Osteoblast (primary cell): Measurements from ENCODE around the gene SCUBE3. TPM values are rescaled to one million over a fixed set of nuclear protein-coding genes. Genes with fewer than 3 reads are reported as not detected.
A peak's percentile ranks its signal among the peaks of the same experiment; 100 is the strongest.

Experiments used
- DNase-seq: peaks from one replicate; pipeline ENCODE4 v3.0.0; 2011; ENCODE audit warnings: low spot score, mixed read lengths; ENCODE audit not compliant: insufficient read length; ENCODE audit errors: missing footprints
- H2AFZ ChIP-seq: 2 replicates; pipeline ENCODE4 v1.6.0; 2011; ENCODE audit warnings: mild to moderate bottlenecking, low read length
- H3K27ac ChIP-seq: 2 replicates; pipeline ENCODE4 v1.5.1; 2011; ENCODE audit warnings: mild to moderate bottlenecking, low read depth, low read length, moderate library complexity
- H3K27me3 ChIP-seq: 2 replicates; pipeline ENCODE4 v1.6.0; 2012; ENCODE audit warnings: mild to moderate bottlenecking, control low read depth, inconsistent platforms, low read length, moderate library complexity; ENCODE audit not compliant: insufficient read depth
- H3K36me3 ChIP-seq: 2 replicates; pipeline ENCODE4 v1.5.1; 2011; ENCODE audit warnings: mild to moderate bottlenecking, low read length, control low read depth, moderate library complexity; ENCODE audit not compliant: insufficient read depth
- H3K4me1 ChIP-seq: 2 replicates; pipeline ENCODE4 v1.5.1; 2011; ENCODE audit warnings: mild to moderate bottlenecking, low read length, control low read depth, moderate library complexity; ENCODE audit not compliant: insufficient read depth
- H3K4me2 ChIP-seq: 2 replicates; pipeline ENCODE4 v1.6.0; 2011; ENCODE audit warnings: mild to moderate bottlenecking, low read length; ENCODE audit not compliant: insufficient read depth
- H3K4me3 ChIP-seq: fragments of 200-600 bp; sonication (generic); 3 replicates; pipeline ENCODE4 v1.5.1; 2012; ENCODE audit warnings: mild to moderate bottlenecking, low read length, inconsistent platforms; ENCODE audit not compliant: insufficient read depth
- H3K79me2 ChIP-seq: 2 replicates; pipeline ENCODE4 v1.6.0; 2012; ENCODE audit warnings: mild to moderate bottlenecking, low read length, control low read depth, inconsistent platforms; ENCODE audit not compliant: insufficient read depth
- H3K9me3 ChIP-seq: 2 replicates; pipeline ENCODE4 v1.5.1; 2011; ENCODE audit warnings: low read depth, low read length, control low read depth
- H4K20me1 ChIP-seq: 2 replicates; pipeline ENCODE4 v1.6.0; 2012; ENCODE audit warnings: mild to moderate bottlenecking, low read length, control low read depth; ENCODE audit not compliant: insufficient read depth
- total RNA-seq: library from RNA; depleted of rRNA; stranded (reverse); fragments of >200 nt; gene quantifications from 2 replicates; pipeline ENCODE4 v1.2.3, GENCODE V29; 2012
- TF ChIP-seq, protein P1 (sequence below): IDR thresholded peaks from 2 replicates; pipeline ENCODE4 v1.5.1; 2011; ENCODE audit warnings: mild to moderate bottlenecking, low read depth, low read length, moderate library complexity; ENCODE audit errors: extremely low read depth

SCUBE3 gene
- total RNA-seq, 1 donor, result 30.4 TPM

DNA sequence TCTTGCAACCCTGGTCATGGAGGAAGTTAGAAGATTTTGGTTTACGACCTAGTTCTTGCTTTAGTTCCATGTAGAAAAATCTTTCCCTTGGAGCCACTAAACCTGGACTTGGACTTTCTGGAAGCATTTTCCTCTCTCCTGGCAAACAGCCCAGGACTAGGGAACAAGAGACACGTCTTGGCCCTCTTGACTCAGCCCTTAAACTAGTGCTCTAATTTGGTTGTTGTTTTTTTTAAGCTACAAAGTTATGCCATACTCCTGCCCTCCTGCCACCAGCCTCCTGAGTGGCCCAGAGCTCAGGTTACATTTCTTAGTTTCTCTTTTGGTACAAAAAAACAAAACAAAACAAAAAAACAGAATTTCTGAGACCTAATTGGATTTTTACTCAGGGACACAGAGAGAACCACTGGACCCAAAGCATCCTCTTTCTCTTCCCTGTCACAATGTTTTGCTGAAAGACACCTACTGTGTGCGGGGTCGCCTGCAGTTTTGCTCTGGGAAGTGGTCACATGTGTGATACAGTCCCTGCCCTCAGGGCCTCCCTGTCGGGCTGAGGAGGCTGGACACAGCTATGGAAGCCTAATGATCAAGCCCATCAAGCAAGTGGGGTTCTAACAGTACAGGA lies 32.3 kb upstream of the SCUBE3 start:
- no peaks in the 10 kb centered on the region for H4K20me1 ChIP-seq
- peak overlapping the region; percentile 28 for H3K4me3 ChIP-seq
- peak overlapping the region; percentile 64 for H3K4me2 ChIP-seq
- H3K79me2 ChIP-seq, result no peaks in the 10 kb centered on the region
- TF ChIP-seq, protein P1, sequence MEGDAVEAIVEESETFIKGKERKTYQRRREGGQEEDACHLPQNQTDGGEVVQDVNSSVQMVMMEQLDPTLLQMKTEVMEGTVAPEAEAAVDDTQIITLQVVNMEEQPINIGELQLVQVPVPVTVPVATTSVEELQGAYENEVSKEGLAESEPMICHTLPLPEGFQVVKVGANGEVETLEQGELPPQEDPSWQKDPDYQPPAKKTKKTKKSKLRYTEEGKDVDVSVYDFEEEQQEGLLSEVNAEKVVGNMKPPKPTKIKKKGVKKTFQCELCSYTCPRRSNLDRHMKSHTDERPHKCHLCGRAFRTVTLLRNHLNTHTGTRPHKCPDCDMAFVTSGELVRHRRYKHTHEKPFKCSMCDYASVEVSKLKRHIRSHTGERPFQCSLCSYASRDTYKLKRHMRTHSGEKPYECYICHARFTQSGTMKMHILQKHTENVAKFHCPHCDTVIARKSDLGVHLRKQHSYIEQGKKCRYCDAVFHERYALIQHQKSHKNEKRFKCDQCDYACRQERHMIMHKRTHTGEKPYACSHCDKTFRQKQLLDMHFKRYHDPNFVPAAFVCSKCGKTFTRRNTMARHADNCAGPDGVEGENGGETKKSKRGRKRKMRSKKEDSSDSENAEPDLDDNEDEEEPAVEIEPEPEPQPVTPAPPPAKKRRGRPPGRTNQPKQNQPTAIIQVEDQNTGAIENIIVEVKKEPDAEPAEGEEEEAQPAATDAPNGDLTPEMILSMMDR, result no peak
- H3K4me1 ChIP-seq, result peaks cover 71% of the 10 kb centered on the region
- H2AFZ ChIP-seq, result peak overlapping the region; percentile 2
- no peaks in the 10 kb centered on the region for H3K36me3 ChIP-seq
- H3K27me3 ChIP-seq, result no peaks in the 10 kb centered on the region
- H3K27ac ChIP-seq, result peak overlapping the region; percentile 87
- DNase-seq, result peak; percentile 87
- H3K9me3 ChIP-seq, result no peaks in the 10 kb centered on the region

DNA sequence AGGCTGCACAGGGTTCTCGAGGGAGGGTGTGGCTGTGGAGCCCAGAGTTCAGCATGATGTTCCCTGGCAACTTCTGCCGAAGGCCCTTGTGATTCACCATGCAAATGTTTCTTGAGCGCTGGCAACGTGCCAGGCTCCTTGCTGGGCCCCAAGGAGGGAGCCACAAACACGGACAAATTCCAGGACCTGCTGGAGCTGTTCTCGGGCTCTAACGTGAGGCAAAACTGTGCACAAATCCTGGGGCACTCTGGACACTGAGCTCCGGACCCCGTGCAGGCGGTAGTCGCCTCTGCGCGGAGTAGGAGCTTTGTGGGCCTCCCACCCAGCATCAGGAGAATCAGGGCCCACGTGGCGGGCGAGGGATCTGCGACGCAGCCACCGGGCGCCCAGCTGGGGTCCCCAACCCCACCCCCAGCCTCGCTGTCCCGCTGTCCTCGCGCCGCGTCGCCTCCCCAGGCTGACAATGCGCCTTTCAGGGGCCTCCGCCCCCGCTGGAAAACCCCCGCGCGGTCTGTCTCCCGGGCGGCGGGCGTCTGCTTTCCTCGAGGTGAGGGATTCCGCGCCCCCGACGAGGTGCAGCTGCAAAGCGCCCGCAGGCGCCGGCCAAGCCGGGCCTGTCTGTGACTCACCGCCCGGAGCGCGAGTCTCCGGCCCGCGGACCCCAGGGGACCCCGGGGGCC lies 31.7 kb upstream of the SCUBE3 start:
- H4K20me1 ChIP-seq, result no peaks in the 10 kb centered on the region
- H2AFZ ChIP-seq, result peak overlapping the region; percentile 2
- peak overlapping the region; percentile 64 for H3K4me2 ChIP-seq
- H3K4me3 ChIP-seq, result peak overlapping the region; percentile 28
- no peaks in the 10 kb centered on the region for H3K27me3 ChIP-seq
- peak; percentile 92 for DNase-seq
- no peaks in the 10 kb centered on the region for H3K9me3 ChIP-seq
- TF ChIP-seq, protein P1, result no peak
- no peaks in the 10 kb centered on the region for H3K79me2 ChIP-seq
- H3K36me3 ChIP-seq, result no peaks in the 10 kb centered on the region
- H3K4me1 ChIP-seq, result peaks cover 65% of the 10 kb centered on the region
- H3K27ac ChIP-seq, result peak overlapping the region; percentile 87

- Histone ChIP-seq H2AFZ (no peak overlapping the region), H4K20me1 (no peaks in the 10 kb centered on the region), H3K4me3 (no peak overlapping the region), H3K36me3 (no peaks in the 10 kb centered on the region), H3K79me2 (no peaks in the 10 kb centered on the region), H3K4me2 (no peak overlapping the region), H3K4me1 (peaks cover 53% of the 10 kb centered on the region), H3K9me3 (no peaks in the 10 kb centered on the region), H3K27me3 (no peaks in the 10 kb centered on the region), H3K27ac (no peak overlapping the region)
- DNase-seq, result no peak
- TF ChIP-seq, protein P1, result no peak
Observed at GRCh38 chr6:35183281-35183680, 30.5 kb upstream of the SCUBE3 start.

- no peaks in the 10 kb centered on the region for H4K20me1 ChIP-seq
- no peak overlapping the region for H3K27ac ChIP-seq
- H3K4me1 ChIP-seq, result peaks cover 46% of the 10 kb centered on the region
- TF ChIP-seq, protein P1, result no peak
- H3K27me3 ChIP-seq, result no peaks in the 10 kb centered on the region
- H3K9me3 ChIP-seq, result no peaks in the 10 kb centered on the region
- no peaks in the 10 kb centered on the region for H3K79me2 ChIP-seq
- no peak for DNase-seq
- H3K4me2 ChIP-seq, result no peak overlapping the region
- no peaks in the 10 kb centered on the region for H3K36me3 ChIP-seq
- no peak overlapping the region for H2AFZ ChIP-seq
- no peak overlapping the region for H3K4me3 ChIP-seq
Observed at GRCh38 chr6:35183935-35184334, 29.8 kb upstream of the SCUBE3 start.
